Activated naive CD4-positive, alpha-beta T cell treated with anti-CD3 and anti-CD28 coated beads, Interleukin-2, amount 50 U/mL, for 72 hours (primary cell): Measurements from ENCODE around the gene MAPK11. TPM values are rescaled to one million over a fixed set of nuclear protein-coding genes. Genes with fewer than 3 reads are reported as not detected.
"Not testable (repeated sequence)": the region's sequence is repeated elsewhere in the genome, so short reads cannot be mapped to it uniquely, and the experiment has no call there.

Source experiments
- ATAC-seq, 2 donors: fragments of 150-1000 bp; cut with Tn5 transposase; 2 replicates each; pipeline ENCODE4 v1.10.0; 2021; ENCODE audit warnings: mild to moderate bottlenecking in 2 of 2, moderate library complexity in 2 of 2
- DNase-seq, 2 donors: peaks; one replicate each; pipeline ENCODE4 v3.0.0; 2021 to 2022; ENCODE audit warnings: low spot score in 2 of 2
- H3K27ac Mint-ChIP-seq, 2 donors: one replicate each; pipeline ENCODE4 v1.8.0; 2022; ENCODE audit warnings: mild to moderate bottlenecking in 2 of 2, mixed read lengths in 2 of 2
- H3K36me3 Mint-ChIP-seq, 2 donors: one replicate each; pipeline ENCODE4 v1.8.0; 2022; ENCODE audit warnings: mixed read lengths in 2 of 2
- H3K9me3 Mint-ChIP-seq, 2 donors: one replicate each; pipeline ENCODE4 v1.8.0; 2022; ENCODE audit warnings: mixed read lengths in 2 of 2
- total RNA-seq, 2 donors: library from RNA; stranded (reverse); gene quantifications; one replicate each; pipeline ENCODE4 v1.2.3, GENCODE V29; 2022

The MAPK11 gene
- total RNA-seq, 2 donors from 2014 or later, result 15.6 to 25.7 TPM

- not testable (repeated sequence) for H3K9me3 Mint-ChIP-seq, H3K27ac Mint-ChIP-seq, H3K36me3 Mint-ChIP-seq, ATAC-seq, DNase-seq
Measured at GRCh38 chr22:50273781-50274180, 3.6 kb upstream of the MAPK11 start.

- not testable (repeated sequence) for ATAC-seq, H3K27ac Mint-ChIP-seq, H3K9me3 Mint-ChIP-seq, H3K36me3 Mint-ChIP-seq, DNase-seq
Measured at GRCh38 chr22:50273352-50273751, 3.2 kb upstream of the MAPK11 start.

- Mint-ChIP-seq H3K9me3 (no peaks in the 10 kb centered on the region), H3K36me3 (no peaks in the 10 kb centered on the region), H3K27ac (no peak overlapping the region)
- ATAC-seq (no peak), DNase-seq (no peak)
Measured at GRCh38 chr22:50272044-50272802, 2.0 kb upstream of the MAPK11 start.

GRCh38 chr22:50271519-50271970 lies 1.4 kb upstream of the MAPK11 start:
- Mint-ChIP-seq H3K27ac (no peak overlapping the region), H3K9me3 (no peaks in the 10 kb centered on the region), H3K36me3 (no peaks in the 10 kb centered on the region)
- peak; percentile 10 to 50 for ATAC-seq
- peak in 1 of 2 donors; percentile 73 for DNase-seq

GRCh38 chr22:50270666-50271394 lies 650 bp upstream of the MAPK11 start:
- ATAC-seq (peak; percentile 58 to 65), DNase-seq (peak in 1 of 2 donors; percentile 78)
- Mint-ChIP-seq H3K9me3 (no peaks in the 10 kb centered on the region), H3K36me3 (no peaks in the 10 kb centered on the region), H3K27ac (no peak overlapping the region)

GRCh38 chr22:50269573-50269969 lies 609 bp downstream of the MAPK11 start:
- ATAC-seq (no peak), DNase-seq (no peak)
- no peaks in the 10 kb centered on the region for H3K9me3 Mint-ChIP-seq
- H3K36me3 Mint-ChIP-seq, result no peaks in the 10 kb centered on the region
- no peak overlapping the region for H3K27ac Mint-ChIP-seq

- ATAC-seq (no peak), DNase-seq (no peak)
- no peaks in the 10 kb centered on the region for H3K9me3 Mint-ChIP-seq
- H3K36me3 Mint-ChIP-seq, result no peaks in the 10 kb centered on the region
- no peak overlapping the region for H3K27ac Mint-ChIP-seq
Measured at GRCh38 chr22:50268655-50269113, 1.5 kb downstream of the MAPK11 start.

GRCh38 chr22:50267591-50268390 lies 2.4 kb downstream of the MAPK11 start:
- H3K36me3 Mint-ChIP-seq, result no peaks in the 10 kb centered on the region
- H3K27ac Mint-ChIP-seq, result no peak overlapping the region
- ATAC-seq (peak in 1 of 2 donors; percentile 10), DNase-seq (peak in 1 of 2 donors; percentile 69)
- H3K9me3 Mint-ChIP-seq, result no peaks in the 10 kb centered on the region

GRCh38 chr22:50266994-50267393 lies 3.2 kb downstream of the MAPK11 start:
- ATAC-seq (no peak), DNase-seq (no peak)
- H3K27ac Mint-ChIP-seq, result no peak overlapping the region
- no peaks in the 10 kb centered on the region for H3K9me3 Mint-ChIP-seq
- no peaks in the 10 kb centered on the region for H3K36me3 Mint-ChIP-seq

GRCh38 chr22:50264946-50265669 lies 5.1 kb downstream of the MAPK11 start:
- DNase-seq (no peak), ATAC-seq (no peak)
- no peaks in the 10 kb centered on the region for H3K36me3 Mint-ChIP-seq
- no peaks in the 10 kb centered on the region for H3K9me3 Mint-ChIP-seq
- H3K27ac Mint-ChIP-seq, result no peak overlapping the region

GRCh38 chr22:50264104-50264745 lies 6.0 kb downstream of the MAPK11 start:
- no peak for ATAC-seq
- no peaks in the 10 kb centered on the region for H3K36me3 Mint-ChIP-seq
- DNase-seq, result no peak
- H3K9me3 Mint-ChIP-seq, result no peaks in the 10 kb centered on the region
- H3K27ac Mint-ChIP-seq, result no peak overlapping the region

GRCh38 chr22:50262973-50263617 lies 7.1 kb downstream of the MAPK11 start:
- DNase-seq (no peak), ATAC-seq (no peak)
- H3K9me3 Mint-ChIP-seq, result no peaks in the 10 kb centered on the region
- H3K36me3 Mint-ChIP-seq, result no peaks in the 10 kb centered on the region
- no peak overlapping the region for H3K27ac Mint-ChIP-seq

- no peak for DNase-seq
- Mint-ChIP-seq H3K9me3 (no peaks in the 10 kb centered on the region), H3K36me3 (no peaks in the 10 kb centered on the region), H3K27ac (no peak overlapping the region)
- ATAC-seq, result peak; percentile 15 to 17
Measured at GRCh38 chr22:50262460-50262911, 7.7 kb downstream of the MAPK11 start.

- ATAC-seq (peak; percentile 5 to 30), DNase-seq (no peak)
- no peaks in the 10 kb centered on the region for H3K9me3 Mint-ChIP-seq
- no peak within 1 kb of the TSS for H3K27ac Mint-ChIP-seq
- no peaks in the 10 kb centered on the region for H3K36me3 Mint-ChIP-seq
Measured at GRCh38 chr22:50261615-50262459, 8.3 kb downstream of the MAPK11 start, which contains the start of gene MAPK12. TSS of gene MAPK12 (minus strand) at chr22:50261683. CDS start at chr22:50261509, 174 bp downstream.
